ENCODE data around the gene ITGAL. TPM values are rescaled to one million over a fixed set of nuclear protein-coding genes. Genes with fewer than 3 reads are reported as not detected.

ITGAL gene
- total RNA-seq, 2 experiments from 2014 or later, result 40.2 to 140 TPM

DNA sequence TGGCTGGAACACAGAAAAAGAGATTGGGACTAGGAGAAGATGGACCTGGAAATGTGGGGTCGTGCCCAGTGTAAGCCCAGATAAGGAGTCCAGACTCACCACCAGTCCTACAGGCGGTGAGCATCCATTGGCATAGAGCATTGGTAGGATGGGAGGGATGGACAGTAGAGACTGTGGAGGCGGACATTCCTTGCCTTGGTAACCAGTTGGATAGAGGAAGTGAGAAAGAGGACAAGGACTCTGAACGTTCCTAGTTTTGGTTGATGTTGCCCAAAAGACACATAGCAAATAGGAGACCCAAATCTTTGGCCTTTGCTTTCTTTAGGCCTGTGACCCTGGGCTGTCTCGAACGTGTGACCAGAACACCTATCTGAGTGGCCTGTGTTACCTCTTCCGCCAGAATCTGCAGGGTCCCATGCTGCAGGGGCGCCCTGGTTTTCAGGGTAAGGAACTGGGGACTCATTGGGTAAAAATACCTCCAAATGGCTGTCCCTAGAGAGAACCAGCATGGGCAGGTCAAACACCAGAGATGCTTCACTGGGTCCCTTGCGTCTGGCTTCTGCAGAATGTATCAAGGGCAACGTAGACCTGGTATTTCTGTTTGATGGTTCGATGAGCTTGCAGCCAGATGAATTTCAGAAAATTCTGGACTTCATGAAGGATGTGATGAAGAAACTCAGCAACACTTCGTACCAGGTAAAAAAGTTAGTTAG is 6.4 kb downstream of the ITGAL start:
- Histone ChIP-seq H3K4me2 (ENCODE audit: low read length) (no peak overlapping the region), H3K79me2 (ENCODE audit: insufficient read depth, low read depth, low read length) (peaks cover 1% of the 10 kb centered on the region; the same call in 1 of the 2 replicates), H3K9me2 (ENCODE audit: insufficient read depth, low read length) (no peaks in the 10 kb centered on the region), H2AFZ (ENCODE audit: low read length) (no peak overlapping the region), H4K20me1 (ENCODE audit: insufficient read depth, low read length) (no peaks in the 10 kb centered on the region), H3K4me1 (ENCODE audit: insufficient read depth, low read length, poor library complexity, severe bottlenecking) (peaks cover 18% of the 10 kb centered on the region), H3K9me3 (ENCODE audit: low read length) (no peaks in the 10 kb centered on the region), H3K36me3 (ENCODE audit: insufficient read depth, low read length) (peaks cover 73% of the 10 kb centered on the region), H3K4me3 (ENCODE audit: low read depth, low read length, poor library complexity, severe bottlenecking) (no peak overlapping the region), H3K27ac (ENCODE audit: low read depth, low read length, poor library complexity, severe bottlenecking) (no peak overlapping the region)
- no peak for TF ChIP-seq EZH2phosphoT487 (IDR thresholded peaks at IDR 0.05; ENCODE audit: borderline replicate concordance, low read depth, low read length)
- TF ChIP-seq, protein P1, sequence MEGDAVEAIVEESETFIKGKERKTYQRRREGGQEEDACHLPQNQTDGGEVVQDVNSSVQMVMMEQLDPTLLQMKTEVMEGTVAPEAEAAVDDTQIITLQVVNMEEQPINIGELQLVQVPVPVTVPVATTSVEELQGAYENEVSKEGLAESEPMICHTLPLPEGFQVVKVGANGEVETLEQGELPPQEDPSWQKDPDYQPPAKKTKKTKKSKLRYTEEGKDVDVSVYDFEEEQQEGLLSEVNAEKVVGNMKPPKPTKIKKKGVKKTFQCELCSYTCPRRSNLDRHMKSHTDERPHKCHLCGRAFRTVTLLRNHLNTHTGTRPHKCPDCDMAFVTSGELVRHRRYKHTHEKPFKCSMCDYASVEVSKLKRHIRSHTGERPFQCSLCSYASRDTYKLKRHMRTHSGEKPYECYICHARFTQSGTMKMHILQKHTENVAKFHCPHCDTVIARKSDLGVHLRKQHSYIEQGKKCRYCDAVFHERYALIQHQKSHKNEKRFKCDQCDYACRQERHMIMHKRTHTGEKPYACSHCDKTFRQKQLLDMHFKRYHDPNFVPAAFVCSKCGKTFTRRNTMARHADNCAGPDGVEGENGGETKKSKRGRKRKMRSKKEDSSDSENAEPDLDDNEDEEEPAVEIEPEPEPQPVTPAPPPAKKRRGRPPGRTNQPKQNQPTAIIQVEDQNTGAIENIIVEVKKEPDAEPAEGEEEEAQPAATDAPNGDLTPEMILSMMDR (conservative IDR thresholded peaks at IDR 0.05; ENCODE audit: low read length), result no peak
- POLR2A ChIA-PET, result interaction anchor here (0.7 kb wide), 1 partner anchor 49 kb away, joined by 3 read pairs; the partner anchor contains the start of gene DCTPP1
- intact Hi-C loops (cut with micrococcal nuclease; ENCODE audit: unreplicated experiment), result no loop called here
- CTCF ChIA-PET (ENCODE audit: unreplicated experiment), result interaction anchor here (0.5 kb wide), 1 partner anchor 51 kb away, joined by 4 read pairs; no protein-coding TSS in a partner anchor
- DNase-seq (ENCODE audit: low spot score), result no peak
- no TSS peak for BruUV-seq (replicated peaks)

GRCh38 chr16:30481381-30481780 is 8.8 kb downstream of the ITGAL start:
- no TSS peak for BruUV-seq (replicated peaks)
- DNase-seq (ENCODE audit: low spot score), result no peak
- H4K20me1 ChIP-seq (ENCODE audit: insufficient read depth, low read length), result no peaks in the 10 kb centered on the region
- H3K9me2 ChIP-seq (ENCODE audit: insufficient read depth, low read length), result no peaks in the 10 kb centered on the region
- no peak overlapping the region for H3K27ac ChIP-seq (ENCODE audit: low read depth, low read length, poor library complexity, severe bottlenecking)
- no peak overlapping the region for H3K4me2 ChIP-seq (ENCODE audit: low read length)
- no peaks in the 10 kb centered on the region for H3K79me2 ChIP-seq (ENCODE audit: insufficient read depth, low read depth, low read length)
- TF ChIP-seq EZH2phosphoT487 (IDR thresholded peaks at IDR 0.05; ENCODE audit: borderline replicate concordance, low read depth, low read length), result no peak
- TF ChIP-seq, protein P1 (conservative IDR thresholded peaks at IDR 0.05; ENCODE audit: low read length), result no peak
- intact Hi-C loops (cut with micrococcal nuclease; ENCODE audit: unreplicated experiment), result no loop called here
- no peaks in the 10 kb centered on the region for H3K9me3 ChIP-seq (ENCODE audit: low read length)
- POLR2A ChIA-PET, result interaction anchor here (1.1 kb wide), 1 partner anchor 24 kb away, joined by 3 read pairs; no protein-coding TSS in a partner anchor
- no peak overlapping the region for H2AFZ ChIP-seq (ENCODE audit: low read length)
- H3K4me3 ChIP-seq (ENCODE audit: low read depth, low read length, poor library complexity, severe bottlenecking), result no peak overlapping the region
- H3K36me3 ChIP-seq (ENCODE audit: insufficient read depth, low read length), result peaks cover 70% of the 10 kb centered on the region
- H3K4me1 ChIP-seq (ENCODE audit: insufficient read depth, low read length, poor library complexity, severe bottlenecking), result no peaks in the 10 kb centered on the region
- CTCF ChIA-PET (ENCODE audit: unreplicated experiment), result no interaction called here

DNA sequence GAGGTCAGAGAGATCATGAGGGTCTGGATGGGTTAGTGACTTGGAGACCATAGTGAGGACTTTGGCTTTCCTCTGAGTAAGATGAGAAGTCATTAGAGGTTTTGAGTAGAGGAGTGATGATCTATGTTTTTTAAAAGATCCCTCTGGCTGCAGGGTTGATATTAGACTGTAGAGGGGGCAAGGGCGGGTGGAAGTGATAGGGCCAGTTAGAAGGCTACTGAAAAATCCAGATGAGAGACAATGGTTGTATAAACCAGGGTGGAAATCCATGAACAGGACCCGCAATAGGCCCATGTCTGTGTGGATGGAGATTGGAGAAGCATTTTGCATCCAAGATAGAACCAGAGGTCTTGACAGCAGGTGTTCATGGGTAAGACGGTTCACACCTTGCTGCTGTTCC is 9.8 kb downstream of the ITGAL start:
- no peak overlapping the region for H3K4me2 ChIP-seq (ENCODE audit: low read length)
- POLR2A ChIA-PET, result no interaction called here
- H3K4me3 ChIP-seq (ENCODE audit: low read depth, low read length, poor library complexity, severe bottlenecking), result no peak overlapping the region
- CTCF ChIA-PET (ENCODE audit: unreplicated experiment), result no interaction called here
- intact Hi-C loops (cut with micrococcal nuclease; ENCODE audit: unreplicated experiment), result no loop called here
- H3K79me2 ChIP-seq (ENCODE audit: insufficient read depth, low read depth, low read length), result no peaks in the 10 kb centered on the region
- H3K9me2 ChIP-seq (ENCODE audit: insufficient read depth, low read length), result no peaks in the 10 kb centered on the region
- DNase-seq (ENCODE audit: low spot score), result no peak
- H3K9me3 ChIP-seq (ENCODE audit: low read length), result no peaks in the 10 kb centered on the region
- no peak overlapping the region for H3K27ac ChIP-seq (ENCODE audit: low read depth, low read length, poor library complexity, severe bottlenecking)
- no peaks in the 10 kb centered on the region for H3K4me1 ChIP-seq (ENCODE audit: insufficient read depth, low read length, poor library complexity, severe bottlenecking)
- H2AFZ ChIP-seq (ENCODE audit: low read length), result no peak overlapping the region
- TSS peak; percentile 40 for BruUV-seq (replicated peaks)
- peaks cover 73% of the 10 kb centered on the region for H3K36me3 ChIP-seq (ENCODE audit: insufficient read depth, low read length)
- no peaks in the 10 kb centered on the region for H4K20me1 ChIP-seq (ENCODE audit: insufficient read depth, low read length)
- no peak for TF ChIP-seq EZH2phosphoT487 (IDR thresholded peaks at IDR 0.05; ENCODE audit: borderline replicate concordance, low read depth, low read length)
- TF ChIP-seq, protein P1 (conservative IDR thresholded peaks at IDR 0.05; ENCODE audit: low read length), result peak; percentile 32; the same call in 1 of the 2 replicates

Measured in OCI-LY7 (cell line).